AG09309 (cell line): ENCODE measurements around the gene NOS3.
A peak's percentile ranks its signal among the peaks of the same experiment; 100 is the strongest.

Experiments used
- DNase-seq: peaks from one replicate; pipeline ENCODE4 v3.0.0-alpha.2; 2010; ENCODE audit warnings: low read depth
- H3K4me3 ChIP-seq: 2 replicates; pipeline ENCODE4 v1.5.1; 2011; ENCODE audit warnings: mild to moderate bottlenecking, low read depth, low read length, moderate library complexity; ENCODE audit not compliant: control insufficient read depth
- TF ChIP-seq, protein P1 (sequence below): IDR thresholded peaks from 2 replicates; pipeline ENCODE4 v1.5.1; 2011; ENCODE audit warnings: mild to moderate bottlenecking, low read depth, low read length, inconsistent platforms; ENCODE audit not compliant: insufficient read depth, control insufficient read depth; ENCODE audit errors: missing control alignments

NOS3 gene

DNA sequence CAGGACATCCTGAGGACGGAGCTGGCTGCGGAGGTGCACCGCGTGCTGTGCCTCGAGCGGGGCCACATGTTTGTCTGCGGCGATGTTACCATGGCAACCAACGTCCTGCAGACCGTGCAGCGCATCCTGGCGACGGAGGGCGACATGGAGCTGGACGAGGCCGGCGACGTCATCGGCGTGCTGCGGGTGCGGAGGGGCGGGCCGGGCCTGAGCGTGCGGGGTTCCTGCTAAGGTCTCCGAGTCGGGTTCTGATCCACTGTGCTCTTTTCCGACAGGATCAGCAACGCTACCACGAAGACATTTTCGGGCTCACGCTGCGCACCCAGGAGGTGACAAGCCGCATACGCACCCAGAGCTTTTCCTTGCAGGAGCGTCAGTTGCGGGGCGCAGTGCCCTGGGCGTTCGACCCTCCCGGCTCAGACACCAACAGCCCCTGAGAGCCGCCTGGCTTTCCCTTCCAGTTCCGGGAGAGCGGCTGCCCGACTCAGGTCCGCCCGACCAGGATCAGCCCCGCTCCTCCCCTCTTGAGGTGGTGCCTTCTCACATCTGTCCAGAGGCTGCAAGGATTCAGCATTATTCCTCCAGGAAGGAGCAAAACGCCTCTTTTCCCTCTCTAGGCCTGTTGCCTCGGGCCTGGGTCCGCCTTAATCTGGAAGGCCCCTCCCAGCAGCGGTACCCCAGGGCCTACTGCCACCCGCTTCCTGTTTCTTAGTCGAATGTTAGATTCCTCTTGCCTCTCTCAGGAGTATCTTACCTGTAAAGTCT lies 23.1 kb downstream of the NOS3 start:
- TF ChIP-seq, protein P1, sequence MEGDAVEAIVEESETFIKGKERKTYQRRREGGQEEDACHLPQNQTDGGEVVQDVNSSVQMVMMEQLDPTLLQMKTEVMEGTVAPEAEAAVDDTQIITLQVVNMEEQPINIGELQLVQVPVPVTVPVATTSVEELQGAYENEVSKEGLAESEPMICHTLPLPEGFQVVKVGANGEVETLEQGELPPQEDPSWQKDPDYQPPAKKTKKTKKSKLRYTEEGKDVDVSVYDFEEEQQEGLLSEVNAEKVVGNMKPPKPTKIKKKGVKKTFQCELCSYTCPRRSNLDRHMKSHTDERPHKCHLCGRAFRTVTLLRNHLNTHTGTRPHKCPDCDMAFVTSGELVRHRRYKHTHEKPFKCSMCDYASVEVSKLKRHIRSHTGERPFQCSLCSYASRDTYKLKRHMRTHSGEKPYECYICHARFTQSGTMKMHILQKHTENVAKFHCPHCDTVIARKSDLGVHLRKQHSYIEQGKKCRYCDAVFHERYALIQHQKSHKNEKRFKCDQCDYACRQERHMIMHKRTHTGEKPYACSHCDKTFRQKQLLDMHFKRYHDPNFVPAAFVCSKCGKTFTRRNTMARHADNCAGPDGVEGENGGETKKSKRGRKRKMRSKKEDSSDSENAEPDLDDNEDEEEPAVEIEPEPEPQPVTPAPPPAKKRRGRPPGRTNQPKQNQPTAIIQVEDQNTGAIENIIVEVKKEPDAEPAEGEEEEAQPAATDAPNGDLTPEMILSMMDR, result peak; percentile 28
- DNase-seq, result no peak
- H3K4me3 ChIP-seq, result peak overlapping the region; percentile 36

DNA sequence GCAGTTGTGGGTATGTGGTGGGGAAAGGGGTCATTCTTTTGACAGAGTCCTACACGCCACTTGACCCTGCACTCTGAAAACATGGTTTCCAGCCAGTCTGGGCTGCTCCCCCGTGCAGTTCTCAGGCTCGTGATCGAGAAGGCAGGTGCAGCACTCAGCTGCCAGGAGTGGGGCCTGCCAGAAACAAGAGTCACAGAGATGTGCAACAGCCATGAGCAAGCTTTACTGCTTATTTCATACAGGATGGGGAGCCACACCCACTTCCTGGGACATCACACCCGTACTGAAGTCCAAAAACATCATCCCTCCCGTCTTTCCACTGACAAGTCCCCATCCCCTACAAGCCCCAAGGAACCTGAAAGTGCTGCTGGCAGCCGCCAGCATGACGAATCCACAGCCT lies 24.1 kb downstream of the NOS3 start:
- no peak for DNase-seq
- H3K4me3 ChIP-seq, result no peak overlapping the region
- TF ChIP-seq, protein P1, result no peak

DNA sequence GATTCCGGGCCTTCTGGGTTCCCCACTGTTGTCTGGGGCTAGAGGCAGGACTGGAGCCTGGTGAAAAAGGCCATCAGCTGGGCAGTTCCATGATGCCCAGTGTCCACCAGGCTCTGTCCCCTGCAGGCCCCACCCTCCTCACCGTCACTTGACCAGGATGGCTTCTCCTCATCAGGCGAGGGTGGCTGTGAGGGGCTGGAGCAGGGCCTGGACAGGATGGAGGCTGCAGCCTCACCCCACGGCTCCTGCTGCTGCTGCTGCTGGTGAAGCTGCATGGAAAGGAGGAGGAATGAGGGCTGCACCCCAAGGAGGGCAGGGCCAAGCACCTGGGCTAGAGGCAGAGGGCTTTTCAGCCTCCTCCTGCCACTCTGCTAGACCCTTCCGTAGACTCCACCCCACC lies 25.1 kb downstream of the NOS3 start:
- no peak for DNase-seq
- H3K4me3 ChIP-seq, result no peak overlapping the region
- TF ChIP-seq, protein P1, result no peak

DNA sequence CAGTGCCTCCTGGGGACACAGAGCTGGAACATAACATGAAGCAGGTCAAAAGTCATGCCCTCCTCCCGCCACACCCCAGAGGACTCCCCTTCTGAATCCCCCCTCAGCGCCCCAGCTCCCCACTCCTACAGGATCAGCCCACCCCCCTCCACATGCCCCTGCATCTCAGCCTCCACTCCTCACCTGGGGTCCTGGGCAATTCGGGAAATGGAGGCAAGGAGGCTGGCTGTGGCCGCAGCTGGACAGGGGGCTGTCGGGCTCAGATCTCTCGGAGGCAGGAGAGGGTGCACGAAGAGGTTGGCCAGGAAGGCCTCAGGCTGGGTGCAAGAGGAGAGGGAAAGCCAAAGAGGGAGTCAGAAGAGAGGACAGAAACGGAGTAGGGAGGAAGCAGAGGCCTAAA lies 25.7 kb downstream of the NOS3 start:
- no peak for DNase-seq
- TF ChIP-seq, protein P1, result no peak

DNA sequence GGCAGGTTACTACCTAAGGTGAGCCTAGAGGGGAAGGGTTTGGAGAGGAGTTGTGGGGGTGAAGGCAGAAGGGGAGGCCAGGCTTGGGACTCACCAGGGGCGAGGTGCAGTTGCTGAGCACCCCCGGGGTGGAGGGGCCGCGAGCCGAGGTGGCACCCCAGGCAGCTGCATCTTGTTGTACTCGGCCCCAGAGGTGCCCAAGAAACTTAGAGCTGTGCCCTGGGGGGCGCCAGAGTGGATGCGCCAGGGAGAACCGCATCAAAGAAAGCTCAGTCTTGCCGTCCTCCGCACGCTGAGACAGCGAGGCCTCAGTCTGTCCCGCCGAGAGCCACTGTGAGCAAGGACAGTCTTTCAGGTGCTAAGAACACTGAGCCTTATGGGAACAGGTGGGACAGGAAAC lies 26.1 kb downstream of the NOS3 start:
- H3K4me3 ChIP-seq, result no peak overlapping the region
- TF ChIP-seq, protein P1, result no peak

More for the DNA sequence above, 25.7 kb downstream of the NOS3 start:
- no peak overlapping the region for H3K4me3 ChIP-seq

DNA sequence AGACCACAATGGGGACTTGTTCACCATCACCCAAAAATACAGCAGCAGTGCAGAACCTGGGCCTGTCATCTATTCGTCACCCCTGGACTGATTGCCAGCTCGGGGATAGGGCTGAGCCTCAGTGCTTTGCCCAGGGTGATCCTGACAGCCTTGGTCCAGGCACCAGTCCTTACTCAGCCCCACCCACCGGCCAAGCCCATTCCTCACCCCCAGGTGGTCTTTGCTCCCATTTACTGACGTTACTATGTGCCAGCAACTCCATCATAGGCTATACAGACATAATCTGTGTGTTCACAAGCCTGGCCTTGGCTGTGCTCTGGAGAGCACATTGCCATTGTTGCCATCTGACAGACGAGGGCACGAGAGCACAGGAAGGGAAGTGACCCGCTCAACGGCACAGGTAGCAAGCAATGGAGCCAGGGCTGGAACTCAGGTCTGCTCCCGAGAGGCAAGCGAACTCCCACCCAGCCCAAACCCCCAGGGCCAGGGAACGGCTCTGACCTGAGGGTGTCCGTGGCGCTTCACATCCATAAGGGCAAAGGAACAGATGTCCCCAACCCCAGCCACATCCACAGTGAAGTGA lies 26.6 kb downstream of the NOS3 start:
- H3K4me3 ChIP-seq, result no peak overlapping the region
- DNase-seq, result no peak

More for the DNA sequence above, 26.1 kb downstream of the NOS3 start:
- no peak for DNase-seq

More for the DNA sequence above, 26.6 kb downstream of the NOS3 start:
- TF ChIP-seq, protein P1, result no peak
